ENCODE measurements around the gene PDZD4.

Gene PDZD4

DNA sequence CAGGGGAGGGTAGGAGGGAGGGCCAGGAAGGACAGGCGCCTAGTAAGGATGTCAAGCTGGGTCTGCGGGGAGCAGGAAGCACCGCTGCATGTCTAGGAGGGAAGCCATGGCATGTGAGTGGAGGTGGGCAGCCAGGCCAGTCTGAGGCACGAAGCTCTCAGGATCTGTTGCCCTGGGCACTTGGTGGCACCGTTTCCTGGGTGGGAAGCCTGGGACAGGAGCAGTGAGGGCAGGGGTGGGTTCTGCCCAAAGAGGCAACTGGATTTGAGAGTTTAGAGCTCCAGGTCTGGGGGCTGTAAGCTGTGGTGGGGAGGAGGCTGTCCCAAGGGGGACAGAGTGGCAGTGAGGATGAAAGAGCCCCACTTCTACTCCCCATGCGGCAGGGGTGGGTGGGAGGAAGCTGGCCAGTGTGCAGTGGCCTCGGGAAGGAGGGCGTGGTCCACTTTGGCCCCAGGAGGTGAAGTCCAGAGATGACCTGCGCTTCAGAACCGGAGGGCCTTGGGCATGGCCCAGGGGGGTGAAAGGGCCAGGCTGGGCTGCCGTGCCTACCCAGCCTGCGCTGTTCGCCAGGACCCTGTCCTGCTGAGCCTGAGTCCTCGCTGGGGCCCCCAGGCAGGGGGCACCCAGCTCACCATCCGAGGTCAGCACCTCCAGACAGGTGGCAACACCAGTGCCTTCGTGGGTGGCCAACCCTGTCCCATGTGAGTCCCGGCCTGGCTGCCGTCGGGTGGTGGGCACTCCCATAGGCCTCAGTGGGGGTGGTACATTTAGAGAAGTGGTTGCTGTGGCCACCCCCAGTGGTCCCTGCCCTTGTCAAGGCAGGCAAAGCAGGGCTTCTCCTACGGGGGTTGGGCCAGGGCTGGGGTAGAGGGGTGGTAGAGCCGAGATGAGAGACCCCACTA, 57.8 kb downstream of the PDZD4 start:
- DNase-seq (ENCODE audit: low read depth in 2 of 2): no peak

DNA sequence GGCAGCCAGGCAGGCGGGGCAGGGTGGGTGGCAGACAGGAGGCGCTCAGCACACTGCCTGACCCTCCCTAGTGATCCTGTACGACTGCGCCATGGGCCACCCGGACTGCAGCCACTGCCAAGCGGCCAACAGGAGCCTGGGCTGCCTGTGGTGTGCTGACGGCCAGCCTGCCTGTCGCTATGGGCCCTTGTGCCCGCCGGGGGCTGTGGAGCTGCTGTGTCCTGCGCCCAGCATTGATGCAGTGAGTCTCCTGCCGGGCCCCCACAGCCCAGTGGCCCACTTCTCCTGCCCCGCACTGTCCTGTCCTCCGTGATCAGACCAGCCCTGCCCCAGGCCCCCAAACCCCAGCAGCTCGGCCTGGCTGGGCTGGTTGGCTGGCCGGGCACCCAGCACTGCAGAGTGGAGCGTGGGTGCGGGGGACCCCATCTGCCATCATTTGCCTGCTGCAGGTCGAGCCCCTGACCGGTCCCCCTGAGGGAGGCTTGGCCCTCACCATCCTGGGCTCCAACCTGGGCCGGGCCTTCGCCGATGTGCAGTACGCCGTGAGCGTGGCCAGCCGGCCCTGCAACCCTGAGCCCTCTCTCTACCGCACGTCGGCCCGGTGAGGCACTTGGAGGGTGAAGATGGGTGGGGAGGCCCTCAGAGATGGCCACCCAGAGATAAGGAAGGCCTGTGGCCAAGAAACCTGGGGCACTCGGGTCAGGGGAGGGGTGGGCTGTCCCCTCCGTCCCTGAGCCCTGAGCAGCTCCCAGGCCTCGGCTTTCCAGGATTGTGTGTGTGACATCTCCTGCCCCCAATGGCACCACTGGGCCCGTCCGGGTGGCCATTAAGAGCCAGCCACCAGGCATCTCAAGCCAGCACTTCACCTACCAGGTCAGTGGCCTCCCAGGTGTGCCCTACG, 58.7 kb downstream of the PDZD4 start:
- DNase-seq (ENCODE audit: low read depth in 2 of 2): no peak

DNA sequence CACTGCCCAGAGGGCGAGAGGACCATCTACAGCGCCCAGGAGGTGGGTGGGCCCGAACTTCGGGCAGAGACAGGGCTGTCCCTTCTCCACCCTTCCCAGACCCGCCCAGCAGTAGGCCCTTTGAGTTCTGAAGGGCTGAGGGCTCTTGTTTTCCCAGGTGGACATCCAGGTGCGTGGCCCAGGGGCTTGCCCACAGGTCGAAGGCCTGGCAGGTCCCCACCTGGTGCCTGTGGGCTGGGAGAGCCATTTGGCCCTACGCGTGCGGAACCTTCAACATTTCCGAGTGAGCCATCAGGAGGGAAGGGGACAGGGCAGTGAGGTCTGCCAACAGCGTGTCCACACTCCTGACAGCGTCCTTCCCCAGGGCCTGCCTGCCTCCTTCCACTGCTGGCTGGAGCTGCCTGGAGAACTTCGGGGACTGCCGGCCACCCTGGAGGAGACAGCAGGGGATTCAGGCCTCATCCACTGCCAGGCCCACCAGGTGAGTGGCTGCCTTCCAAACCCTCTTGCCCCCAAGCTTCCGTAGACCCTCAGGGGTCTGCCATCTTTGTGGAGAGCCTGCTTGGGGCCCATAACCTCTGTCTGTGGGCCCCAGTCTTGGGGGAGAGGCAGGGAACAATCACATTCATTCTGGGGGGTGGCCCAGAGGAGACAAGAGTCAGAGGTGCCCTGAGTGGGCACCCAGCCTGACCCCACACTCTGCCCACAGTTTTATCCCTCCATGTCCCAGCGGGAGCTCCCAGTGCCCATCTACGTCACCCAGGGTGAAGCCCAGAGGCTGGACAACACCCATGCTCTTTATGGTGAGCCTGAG, 59.5 kb downstream of the PDZD4 start:
- DNase-seq (ENCODE audit: low read depth in 2 of 2): no peak

DNA sequence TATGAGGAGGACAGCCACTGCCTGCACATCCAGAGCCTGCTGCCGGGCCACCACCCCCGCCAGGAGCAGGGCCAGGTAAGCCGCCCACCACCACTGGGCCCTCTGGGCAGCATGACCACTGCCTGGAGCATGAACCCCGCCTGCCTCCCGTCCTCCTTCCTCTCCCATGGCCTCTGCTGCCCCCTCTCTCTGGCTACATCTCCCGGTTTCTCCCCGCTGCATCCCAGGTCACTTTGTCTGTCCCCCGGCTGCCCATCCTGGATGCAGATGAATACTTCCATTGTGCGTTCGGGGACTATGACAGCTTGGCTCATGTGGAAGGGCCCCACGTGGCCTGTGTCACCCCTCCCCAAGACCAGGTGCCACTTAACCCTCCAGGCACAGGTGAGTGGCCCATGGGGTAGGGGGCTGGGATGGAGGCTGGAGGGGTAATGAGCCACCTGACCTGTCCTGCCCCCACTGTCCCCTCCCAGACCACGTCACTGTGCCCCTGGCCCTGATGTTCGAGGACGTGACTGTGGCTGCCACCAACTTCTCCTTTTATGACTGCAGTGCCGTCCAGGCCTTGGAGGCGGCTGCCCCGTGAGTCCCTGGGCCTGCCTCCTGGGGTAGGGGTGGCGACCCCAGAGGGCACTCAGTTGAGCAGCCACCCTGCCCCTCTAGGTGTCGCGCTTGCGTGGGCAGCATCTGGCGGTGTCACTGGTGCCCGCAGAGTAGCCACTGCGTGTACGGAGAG, 60.3 kb downstream of the PDZD4 start:
- no peak for DNase-seq (ENCODE audit: low read depth in 2 of 2)

DNA sequence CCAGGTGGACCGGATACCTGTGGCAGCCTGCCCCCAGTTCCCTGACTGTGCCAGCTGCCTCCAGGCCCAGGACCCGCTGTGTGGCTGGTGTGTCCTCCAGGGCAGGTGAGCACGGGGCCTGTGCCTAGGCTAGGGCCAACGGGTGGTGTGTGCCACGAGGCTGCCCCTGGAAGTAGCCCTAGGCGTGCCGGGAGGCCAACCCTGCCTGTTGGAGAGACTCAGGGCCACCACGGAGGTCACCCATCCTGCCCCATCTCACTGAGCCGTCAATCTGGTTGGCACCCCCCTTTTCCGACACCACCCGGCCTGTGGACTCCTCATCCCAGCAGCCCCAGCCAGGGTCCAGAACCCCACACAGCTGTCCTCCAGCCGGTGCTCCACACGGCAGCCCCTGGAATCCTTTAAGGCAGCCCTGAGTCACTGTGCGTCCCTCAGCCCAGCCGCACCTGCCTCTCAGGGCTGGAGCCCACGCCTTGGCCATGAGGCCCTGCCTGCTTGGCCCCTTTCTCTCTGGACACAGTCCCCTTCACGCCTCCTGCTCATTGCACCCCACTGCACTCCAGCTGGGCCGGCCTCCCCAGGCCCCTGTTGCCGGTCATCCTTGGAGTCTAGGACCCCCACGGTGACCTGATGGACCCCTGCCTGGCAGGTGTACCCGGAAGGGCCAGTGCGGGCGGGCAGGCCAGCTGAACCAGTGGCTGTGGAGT, 61.0 kb downstream of the PDZD4 start:
- DNase-seq (ENCODE audit: low read depth in 2 of 2): no peak

DNA sequence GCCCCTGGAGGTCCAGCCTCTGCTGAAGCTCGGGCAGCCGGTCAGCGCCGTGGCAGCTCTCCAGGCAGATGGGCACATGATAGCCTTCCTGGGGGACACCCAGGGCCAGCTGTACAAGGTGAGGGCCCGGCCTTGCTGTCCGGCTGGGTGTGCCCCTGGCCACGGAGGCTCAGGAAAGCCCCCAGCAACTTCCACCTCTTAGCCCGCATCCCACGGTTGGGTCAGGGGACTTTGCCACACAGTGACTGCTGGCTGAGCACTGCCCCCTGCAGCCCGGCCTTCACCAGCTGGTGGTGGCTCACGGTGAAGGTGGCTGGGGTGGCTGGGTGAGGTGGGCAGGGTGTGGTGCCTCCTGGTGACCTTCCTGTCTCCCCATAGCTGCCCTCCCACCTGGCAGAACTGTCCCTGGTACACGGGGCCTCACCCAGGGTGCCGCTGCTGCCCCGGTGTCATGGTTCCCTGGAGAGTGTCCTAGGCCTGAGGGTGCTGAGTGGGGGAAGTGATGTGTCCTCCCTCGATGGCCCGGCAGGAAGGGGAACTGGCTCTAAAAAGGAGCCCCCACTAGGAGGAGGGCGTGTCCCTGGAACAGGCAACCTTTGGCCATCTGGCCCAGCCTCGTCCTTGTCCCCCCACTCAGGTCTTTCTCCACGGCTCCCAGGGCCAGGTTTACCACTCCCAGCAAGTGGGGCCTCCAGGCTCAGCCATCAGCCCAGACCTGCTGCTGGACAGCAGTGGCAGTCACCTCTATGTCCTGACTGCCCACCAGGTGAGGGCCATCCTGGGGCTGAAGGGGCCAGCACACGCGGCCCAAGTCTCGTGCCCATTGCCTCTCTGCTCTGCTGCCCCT, 61.8 kb downstream of the PDZD4 start:
- no peak for DNase-seq (ENCODE audit: low read depth in 2 of 2)

DNA sequence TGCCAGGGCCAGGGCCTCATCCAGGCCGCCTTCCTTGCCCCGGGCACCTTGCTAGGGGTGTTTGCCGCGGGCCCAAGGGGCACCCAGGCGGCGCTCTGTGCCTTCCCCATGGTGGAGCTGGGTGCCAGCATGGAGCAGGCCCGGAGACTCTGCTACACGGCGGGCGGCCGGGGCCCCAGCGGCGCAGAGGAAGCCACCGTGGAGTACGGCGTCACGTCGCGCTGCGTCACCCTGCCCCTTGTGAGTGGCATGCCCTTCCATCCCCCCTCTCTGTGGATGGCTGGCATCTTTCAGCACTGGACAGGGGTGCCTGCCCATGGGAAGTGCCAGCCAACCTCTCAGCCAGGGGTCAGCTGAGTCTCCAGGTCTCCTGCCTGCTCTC, 62.7 kb downstream of the PDZD4 start:
- no peak for DNase-seq (ENCODE audit: low read depth in 2 of 2)

DNA sequence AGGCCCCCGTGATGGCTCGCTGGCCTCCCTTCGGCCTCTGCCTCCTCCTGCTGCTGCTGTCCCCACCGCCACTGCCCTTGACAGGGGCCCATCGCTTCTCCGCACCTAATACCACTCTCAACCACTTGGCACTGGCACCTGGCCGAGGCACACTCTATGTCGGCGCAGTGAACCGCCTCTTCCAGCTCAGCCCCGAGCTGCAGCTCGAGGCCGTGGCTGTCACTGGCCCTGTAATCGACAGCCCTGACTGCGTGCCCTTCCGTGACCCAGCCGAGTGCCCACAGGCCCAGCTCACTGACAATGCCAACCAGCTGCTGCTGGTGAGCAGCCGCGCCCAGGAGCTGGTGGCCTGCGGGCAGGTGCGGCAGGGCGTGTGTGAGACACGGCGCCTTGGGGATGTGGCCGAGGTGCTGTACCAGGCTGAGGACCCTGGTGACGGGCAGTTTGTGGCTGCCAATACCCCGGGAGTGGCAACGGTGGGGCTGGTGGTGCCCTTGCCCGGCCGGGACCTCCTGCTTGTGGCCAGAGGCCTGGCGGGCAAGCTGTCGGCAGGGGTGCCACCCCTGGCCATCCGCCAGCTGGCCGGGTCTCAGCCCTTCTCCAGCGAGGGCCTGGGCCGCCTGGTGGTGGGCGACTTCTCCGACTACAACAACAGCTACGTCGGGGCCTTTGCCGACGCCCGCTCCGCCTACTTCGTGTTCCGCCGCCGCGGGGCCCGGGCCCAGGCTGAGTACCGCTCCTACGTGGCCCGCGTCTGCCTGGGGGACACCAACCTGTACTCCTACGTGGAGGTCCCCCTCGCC, 63.3 kb downstream of the PDZD4 start:
- DNase-seq (ENCODE audit: low read depth in 2 of 2): no peak

DNA sequence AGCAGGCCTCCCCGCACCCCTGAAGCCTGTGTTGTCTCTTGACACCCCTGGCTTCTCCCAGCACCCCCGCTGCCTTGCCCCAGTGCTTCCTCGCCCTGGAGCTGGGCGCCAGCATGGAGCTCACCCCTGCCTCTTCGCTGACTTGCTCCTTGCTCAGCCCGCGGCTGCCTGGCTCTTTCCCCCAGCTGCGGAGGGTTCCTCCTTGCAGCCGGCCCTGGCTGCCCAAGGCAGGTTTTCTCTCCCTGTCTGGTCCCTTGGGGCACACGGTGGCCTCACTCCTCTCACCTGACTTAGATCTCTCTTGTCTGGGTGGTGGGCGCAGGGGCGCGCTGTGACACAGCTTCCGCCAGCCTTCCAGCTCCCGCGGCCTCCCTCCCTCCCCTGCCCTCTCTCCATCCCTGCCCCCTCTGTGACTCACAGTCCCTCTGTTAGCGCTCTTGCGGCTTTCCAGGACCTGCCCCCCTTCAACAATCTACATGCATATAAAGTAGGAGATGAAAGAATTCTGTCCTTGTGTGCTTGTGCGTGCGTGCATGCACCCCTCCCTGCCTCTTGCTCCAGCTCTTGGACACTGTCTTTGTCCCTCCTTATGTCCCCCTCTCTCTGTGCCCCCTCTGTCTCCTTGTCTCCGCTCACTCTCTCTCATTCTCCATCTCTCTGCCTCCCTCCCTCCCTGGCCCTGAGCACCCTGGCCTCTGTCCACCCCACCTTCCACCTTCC, 64.1 kb downstream of the PDZD4 start:
- peak; percentile 39 to 47 for DNase-seq (ENCODE audit: low read depth in 2 of 2)

DNA sequence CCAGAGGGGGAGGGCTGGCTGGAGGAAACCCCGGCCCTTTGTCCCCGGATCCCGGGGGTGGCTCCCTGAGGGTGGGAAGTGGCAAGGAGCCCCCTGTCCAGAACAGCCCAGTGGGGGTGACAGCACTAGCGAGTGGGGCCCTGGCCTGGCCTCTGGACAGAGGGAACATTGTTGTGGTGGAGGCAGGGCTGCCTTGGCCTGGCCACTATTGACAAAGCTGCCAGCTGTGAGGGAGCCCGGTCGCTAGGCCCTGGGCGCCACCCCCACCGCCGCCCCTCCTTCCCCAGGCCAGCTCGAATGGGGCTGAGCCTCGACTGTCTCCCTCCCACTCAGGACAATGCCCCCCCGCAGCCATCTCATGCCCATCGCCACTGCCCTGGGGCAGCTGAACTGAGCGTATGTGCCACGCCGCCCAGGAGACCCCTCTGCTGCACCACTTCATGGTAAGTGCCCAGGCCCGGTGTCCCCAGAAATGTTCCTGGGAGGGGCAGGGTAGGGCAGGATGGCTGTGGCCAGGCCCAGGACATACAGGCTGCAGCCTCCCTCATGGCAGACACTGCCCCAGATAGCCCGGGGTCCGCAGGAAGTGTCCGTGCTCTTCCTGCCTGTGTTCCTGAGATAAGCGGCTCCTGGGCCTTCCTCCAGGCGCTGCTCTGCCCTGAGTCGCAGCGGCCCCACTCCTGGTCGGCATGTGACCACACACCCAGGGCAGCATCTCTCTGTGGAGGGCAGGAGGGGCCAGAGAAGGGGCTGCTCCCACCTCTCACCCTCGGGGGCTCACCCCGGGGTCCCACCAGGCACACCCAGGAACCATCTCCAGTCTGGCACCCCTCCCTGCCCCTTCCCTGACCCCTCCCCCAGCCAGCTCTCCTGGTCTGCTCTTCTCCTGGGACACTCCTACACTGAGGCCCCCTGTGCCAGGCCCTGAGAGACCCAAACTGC, 64.9 kb downstream of the PDZD4 start:
- no peak for DNase-seq (ENCODE audit: low read depth in 2 of 2)

DNA sequence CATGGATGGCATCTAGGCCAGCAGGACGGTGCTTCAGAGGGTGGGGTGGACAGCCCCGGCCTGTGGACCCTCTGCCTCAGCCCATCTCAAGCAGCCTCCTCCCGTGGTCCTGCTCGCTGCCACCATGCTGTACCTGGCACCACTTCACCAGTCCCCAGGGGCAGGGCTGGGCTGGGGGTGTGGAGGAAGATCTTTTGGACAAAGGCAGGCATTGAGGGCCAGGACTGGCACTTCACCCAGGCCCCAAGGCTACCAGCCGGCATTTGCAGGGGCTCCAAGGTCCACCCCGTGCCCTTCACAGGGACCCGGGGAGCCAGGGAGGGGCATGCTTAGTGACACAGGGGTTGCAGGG, 65.6 kb downstream of the PDZD4 start:
- no peak for DNase-seq (ENCODE audit: low read depth in 2 of 2)

DNA sequence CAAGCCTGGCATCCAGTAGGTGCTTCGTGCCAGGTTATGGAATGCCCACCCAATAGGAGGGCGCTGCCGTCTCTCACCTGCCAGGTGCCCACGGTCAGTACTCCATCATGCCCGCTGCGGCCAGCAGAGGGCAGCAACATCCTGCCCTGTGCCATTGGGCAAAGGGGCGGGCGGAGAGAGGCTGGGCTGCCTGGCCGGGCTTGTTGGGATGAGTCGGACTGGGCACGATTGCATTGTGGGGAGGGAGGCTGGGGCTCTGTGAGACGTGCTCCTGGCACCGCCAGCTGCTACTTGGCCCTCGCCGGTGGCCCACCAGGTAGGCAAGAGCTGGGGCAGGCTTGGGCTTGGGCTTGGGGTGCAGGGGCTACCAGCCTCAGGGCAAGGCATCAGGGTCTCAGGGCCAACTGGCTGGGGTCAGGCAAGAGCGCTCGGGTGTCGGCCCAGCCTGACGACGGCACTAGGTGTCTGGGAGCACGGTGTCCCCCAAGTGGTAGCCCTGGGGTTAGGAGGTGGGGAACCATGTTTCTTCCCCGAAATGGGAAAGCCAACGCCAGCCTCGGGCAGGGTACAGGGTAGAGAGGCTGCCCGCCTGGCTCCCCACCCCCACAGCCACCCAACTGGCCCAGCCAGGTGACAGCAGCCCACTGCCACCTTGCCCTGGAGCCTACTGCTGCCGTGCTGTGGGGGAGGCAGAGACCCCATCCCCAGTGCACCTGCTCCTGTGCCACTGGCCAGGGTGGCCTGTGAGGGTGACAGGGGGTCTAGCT, 66.2 kb downstream of the PDZD4 start, which contains the start of gene PLXNB3:
TSS of gene PLXNB3 (plus strand) at position 261 of the 767 bp plus-strand sequence. CDS start 1,287 bp downstream, outside the sequence.
- peak; percentile 18 to 28 for DNase-seq (ENCODE audit: low read depth in 2 of 2)

DNA sequence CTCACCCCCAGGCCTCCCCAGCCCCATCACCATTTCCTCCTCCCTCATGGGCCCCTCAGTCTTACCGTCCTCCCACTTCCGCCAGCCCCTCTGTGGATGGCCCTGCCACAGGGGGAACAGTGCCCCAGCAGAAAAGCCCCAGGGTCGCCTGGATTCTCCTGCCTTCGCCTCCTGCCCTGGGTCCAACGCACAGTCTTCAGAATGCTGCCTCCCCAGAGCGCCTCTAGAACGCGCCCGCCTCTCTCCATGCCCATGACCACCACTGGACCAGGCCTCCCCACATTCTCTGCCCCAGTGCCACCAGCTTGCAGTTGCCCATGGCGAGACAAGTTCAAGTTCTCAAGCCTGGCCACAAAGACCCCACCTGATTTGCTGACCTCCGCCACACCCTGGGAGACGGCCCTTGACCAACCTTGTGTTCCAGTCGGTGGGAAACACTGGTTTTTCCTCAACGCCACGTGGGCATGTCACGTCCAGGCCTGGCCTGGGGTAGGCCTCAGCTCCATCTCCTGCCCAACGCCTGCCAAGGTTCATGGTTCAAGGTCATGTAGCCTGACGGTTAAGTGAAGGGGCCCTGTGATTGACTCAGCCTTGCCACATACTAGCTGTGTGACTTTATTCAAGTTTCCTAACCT, 66.9 kb downstream of the PDZD4 start:
- DNase-seq (ENCODE audit: low read depth in 2 of 2): no peak

DNA sequence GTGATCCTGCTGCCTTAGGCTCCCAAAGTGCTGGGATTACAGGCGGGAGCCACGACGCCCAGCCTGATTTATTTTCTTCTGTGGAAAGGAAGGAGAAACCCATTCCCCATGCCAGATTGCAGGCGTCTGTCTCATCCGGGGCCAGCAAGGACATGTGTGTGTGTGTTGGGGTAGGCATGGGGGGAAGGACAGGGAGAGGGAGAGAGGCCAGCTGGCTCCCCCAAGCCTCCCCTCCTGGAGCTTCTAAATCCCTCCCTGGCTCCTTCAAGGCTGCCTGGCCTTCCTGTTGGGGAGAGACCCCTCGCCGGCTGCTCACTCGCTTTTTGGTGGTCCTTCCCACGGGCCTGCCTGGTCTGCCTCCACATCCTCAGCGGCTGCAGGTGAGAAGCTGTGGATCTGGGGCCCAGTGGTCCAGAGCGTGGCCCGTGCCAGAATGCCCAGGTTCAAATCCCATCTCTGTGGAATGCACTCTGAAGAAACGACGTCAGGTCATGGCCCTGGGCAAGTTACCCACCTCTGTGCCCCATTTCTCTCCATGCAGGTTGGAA, 67.6 kb downstream of the PDZD4 start:
- no peak for DNase-seq (ENCODE audit: low read depth in 2 of 2)

DNA sequence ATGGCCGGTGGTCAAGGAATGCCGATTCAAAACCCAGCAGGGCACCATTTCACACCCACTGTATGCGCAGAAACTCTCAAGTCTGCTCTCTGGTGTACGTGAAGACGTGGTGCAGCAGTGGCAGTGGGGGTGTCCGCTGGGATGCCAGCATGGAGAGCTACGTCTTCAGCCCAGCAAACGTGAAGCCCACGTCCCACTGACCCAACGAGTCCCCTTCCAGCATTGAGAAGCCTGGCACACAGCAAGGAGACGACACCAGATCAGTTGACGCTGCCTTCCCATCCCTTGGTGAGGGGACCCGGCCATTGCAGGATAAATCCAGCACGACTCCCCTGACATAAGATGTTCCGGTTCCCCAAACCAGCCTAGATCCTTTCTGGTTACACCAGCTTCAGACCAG, 68.5 kb downstream of the PDZD4 start:
- DNase-seq (ENCODE audit: low read depth in 2 of 2): no peak
